Epidermal melanocyte (primary cell): Measurements from ENCODE around the gene GRK1.

Source experiments
- DNase-seq: peaks from one replicate; pipeline ENCODE4 v3.0.0; 2011; ENCODE audit warnings: low spot score; ENCODE audit not compliant: insufficient read length

GRK1 gene

GRCh38 chr13:113649212-113649611 lies 17.8 kb upstream of the GRK1 start:
- no peak for DNase-seq

- DNase-seq: no peak
These were observed 16.7 kb upstream of the GRK1 start for GRCh38 chr13:113650275-113650674.

- no peak for DNase-seq
These were observed 16.3 kb upstream of the GRK1 start for GRCh38 chr13:113650731-113651148.

- DNase-seq: no peak
These were observed 15.3 kb upstream of the GRK1 start for GRCh38 chr13:113651511-113652403.

- no peak for DNase-seq
These were observed 14.4 kb upstream of the GRK1 start for GRCh38 chr13:113652404-113653263.

GRCh38 chr13:113653264-113654174 lies 13.5 kb upstream of the GRK1 start:
- DNase-seq: no peak

- DNase-seq: no peak
These were observed 12.9 kb upstream of the GRK1 start for GRCh38 chr13:113654175-113654560.

- DNase-seq: no peak
These were observed 12.3 kb upstream of the GRK1 start for GRCh38 chr13:113654591-113655345.

- DNase-seq: no peak
These were observed 11.5 kb upstream of the GRK1 start for GRCh38 chr13:113655346-113656002.

- DNase-seq: no peak
These were observed 10.9 kb upstream of the GRK1 start for GRCh38 chr13:113656003-113656588.

GRCh38 chr13:113656831-113657671 lies 10.0 kb upstream of the GRK1 start:
- no peak for DNase-seq

- no peak for DNase-seq
These were observed 8.9 kb upstream of the GRK1 start, which contains the start of gene ATP4B for GRCh38 chr13:113657851-113658741. Gene ATP4B, minus strand, starts transcription at chr13:113658198. Its CDS starts 54 bp downstream, at chr13:113658144.

GRCh38 chr13:113658836-113659235 lies 8.2 kb upstream of the GRK1 start:
- no peak for DNase-seq

GRCh38 chr13:113659337-113659736 lies 7.7 kb upstream of the GRK1 start:
- no peak for DNase-seq

GRCh38 chr13:113660066-113660465 lies 7.0 kb upstream of the GRK1 start:
- no peak for DNase-seq

- DNase-seq: no peak
These were observed 5.5 kb upstream of the GRK1 start for GRCh38 chr13:113661509-113661908.

- no peak for DNase-seq
These were observed 3.1 kb upstream of the GRK1 start for GRCh38 chr13:113663934-113664333.
